Amniotic stem cell (primary cell): ENCODE measurements around the gene CPTP.

ENCODE experiments used
- DNase-seq: peaks from one replicate; lab custom pipeline; 2025; lab: John Stamatoyannopoulos, UW

The CPTP gene

DNA sequence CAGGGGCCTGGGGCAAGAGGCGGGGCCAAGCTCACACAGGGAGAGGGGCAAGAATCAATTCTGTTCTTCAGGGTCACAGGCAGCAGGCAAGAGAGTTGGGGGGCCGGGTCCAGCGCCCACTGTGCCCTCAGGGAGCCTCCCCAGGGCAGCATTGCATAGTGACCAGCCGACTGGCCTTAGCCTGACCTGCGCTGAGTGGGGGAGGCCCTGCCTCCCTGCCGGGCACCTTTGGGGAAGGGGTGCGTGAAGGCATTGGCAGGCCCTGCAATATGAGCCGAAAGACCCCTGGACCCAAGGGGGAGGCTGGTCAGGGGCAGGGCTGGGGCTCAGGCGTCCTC, 32.2 kb upstream of the CPTP start:
- DNase-seq = no peak

DNA sequence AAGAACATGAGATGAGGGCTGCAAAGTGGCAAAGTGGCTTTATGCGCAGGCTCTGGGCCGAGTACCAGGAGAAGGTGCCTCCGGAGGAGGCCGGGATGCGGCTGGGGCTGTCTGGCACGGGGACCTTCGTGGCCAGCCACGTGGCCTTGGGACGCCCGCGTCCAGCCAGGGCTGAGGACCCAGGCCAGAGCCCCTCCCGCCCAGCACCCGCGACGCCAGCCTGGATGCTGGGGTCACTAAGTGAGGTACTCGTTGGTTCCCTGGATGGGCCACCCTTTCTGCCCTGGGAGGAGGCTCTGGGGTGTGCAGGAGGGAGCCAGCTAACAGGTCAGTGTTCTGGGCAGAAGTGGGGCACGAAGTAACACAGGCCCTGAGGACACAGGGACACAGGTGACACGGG, 31.8 kb upstream of the CPTP start:
- DNase-seq = no peak

DNA sequence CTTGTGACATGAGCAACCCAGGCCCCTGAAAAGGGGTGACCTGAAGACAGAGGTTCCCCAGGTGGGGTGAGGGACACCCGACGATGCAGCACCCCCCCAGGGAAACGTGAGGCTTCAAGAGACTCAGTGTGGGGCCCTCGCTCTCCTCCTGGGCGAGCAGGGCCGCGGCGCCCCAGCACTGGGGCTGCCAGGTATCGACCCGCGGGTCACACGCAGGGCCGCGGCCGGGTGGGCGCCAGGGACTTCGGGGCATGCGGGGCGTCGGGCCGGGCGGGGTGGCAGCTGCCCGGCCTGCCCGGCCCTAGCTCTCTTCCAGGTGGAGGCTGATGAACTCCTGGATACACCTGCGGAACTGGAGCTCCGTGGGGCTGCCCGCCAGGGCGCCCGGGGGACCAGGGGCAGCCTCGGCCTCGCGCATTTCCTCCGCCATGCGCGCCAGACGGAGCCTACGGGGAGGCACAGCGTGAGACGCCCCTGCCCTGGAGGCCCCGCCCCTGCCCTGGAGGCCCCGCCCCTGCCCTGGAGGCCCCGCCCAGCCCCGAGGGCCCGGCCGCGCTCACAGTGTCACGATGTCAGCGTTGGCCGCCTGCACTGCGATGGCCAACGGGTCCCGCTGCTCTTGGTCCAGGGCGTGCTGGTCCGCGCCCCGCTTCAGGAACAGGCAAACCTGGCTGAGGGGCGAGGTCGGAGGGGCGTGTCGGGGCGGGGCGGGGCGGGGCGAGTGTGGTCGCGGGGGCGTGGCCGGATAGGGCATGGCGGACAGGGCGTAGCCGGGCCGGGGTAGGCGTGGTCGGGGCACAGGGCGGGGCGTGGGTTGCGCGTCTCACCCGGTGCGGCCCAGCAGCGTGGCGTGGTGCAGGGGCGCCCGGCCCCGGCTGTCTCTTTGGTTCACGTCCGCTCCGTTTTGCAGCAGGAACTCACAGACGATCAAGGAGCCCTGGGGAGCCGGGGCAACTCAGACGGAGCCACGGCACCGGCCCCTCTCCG, 31.0 kb upstream of the CPTP start:
- no peak for DNase-seq

DNA sequence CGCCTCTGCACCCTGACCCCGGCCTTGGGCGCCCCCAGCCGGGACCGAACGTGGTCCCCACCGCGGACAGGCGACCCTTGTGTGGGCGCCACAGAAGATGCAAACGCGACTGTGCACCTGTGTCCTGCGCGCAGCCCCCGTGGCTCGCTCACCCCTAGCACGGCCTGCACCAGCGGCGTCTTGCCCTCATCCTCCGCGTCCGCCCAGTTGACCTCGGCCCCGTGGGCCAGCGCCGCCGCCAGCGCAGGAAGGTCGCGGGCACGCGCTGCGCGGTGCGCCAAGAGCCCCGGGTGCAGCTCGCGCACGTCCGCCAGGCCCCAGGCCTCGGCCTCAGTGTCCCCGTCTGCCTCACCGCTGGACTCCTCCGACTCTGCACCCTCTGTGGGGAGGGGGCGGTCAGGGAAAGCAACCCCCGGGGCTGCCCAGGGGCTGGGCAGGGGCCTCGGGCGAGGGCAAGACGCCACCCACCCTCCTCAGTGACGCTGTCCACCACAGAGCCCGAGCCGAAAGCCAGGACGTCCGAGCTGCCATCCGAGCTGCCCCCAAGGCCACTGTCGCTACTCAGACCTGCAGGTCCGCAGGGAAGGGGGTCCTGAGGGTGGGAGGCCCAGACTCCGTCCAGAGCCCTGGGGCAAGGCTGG, 30.2 kb upstream of the CPTP start:
- DNase-seq = no peak

DNA sequence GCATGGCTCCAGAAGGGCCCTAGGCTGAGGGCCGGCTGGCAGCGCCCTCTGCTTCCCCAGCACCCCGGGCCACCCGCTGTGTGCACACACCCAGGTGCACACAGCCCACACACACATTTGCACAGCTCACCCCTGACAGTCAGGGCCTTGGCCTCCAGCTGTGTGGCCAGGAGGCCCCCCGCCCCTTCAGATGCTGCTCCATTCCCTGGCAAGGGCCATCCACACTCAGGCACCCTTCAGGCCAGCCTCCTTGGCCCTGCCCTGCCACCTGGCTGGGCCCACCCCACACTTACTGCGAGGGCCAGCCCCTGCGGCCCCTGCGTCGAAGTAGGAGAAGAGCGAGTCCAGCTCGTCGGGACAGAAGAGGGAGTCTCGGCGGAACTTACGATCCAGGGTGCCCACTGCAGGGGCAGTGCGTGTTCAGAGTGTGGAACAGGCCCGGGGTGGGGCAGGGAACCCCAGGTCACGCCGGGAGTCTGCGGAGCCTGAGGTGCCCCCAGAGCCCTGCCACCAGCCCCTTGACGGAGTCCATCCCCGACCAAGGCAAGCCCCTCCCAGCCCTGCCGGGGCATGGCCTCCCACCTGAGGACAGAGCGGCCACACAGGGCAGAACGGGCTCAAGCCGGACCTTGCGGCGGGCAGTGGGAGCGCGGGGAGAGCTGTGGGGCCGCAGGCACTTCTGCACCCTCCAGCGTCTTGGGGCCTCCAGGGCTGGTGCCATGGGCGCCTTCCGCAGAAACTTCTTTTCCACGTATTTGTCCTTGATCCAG, 29.3 kb upstream of the CPTP start:
- no peak for DNase-seq

DNA sequence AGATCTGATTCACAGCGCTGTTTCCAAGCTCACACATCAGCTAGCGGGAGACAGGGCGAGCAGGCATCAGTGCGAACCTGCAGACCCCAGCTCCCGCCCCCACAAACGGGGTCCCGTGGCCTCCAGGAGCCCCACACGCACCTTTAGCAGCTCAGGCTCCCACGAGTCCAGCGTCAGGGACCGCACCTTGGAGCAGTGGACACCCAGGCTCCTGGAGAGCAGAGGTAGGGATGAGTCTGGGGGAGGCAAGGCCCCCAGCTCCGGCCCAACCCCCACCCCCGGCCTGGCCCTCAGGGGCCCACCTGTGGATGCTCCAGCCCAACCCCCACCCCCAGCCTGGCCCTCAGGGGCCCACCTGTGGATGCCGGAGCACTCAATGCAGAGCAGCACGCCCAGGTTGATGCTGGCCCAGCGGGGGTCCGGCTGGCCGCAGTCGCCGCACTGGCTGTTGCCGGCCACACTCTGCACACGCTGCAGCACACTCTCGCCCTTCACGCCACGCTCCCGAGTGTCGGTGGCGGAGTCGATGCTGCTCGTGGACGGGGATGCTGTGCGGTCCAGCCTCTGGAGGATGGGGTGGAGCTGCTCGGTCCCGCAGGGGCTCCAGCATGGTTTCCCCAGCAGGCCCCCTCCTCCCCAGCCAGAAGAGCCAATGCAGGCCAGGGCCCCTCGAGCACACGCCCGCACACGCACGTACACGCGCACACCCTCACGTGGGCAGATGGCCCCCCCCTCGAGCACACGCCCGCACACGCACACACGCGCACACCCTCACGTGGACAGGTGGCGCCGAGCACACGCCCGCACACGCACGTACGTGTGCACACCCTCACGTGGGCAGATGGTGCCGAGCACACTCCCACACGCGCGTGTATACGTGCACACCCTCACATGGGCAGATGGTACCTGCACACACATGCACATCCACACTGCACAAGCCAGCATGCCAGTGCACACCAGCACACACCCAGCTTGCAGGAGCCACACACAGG, 28.2 kb upstream of the CPTP start:
- DNase-seq = no peak

DNA sequence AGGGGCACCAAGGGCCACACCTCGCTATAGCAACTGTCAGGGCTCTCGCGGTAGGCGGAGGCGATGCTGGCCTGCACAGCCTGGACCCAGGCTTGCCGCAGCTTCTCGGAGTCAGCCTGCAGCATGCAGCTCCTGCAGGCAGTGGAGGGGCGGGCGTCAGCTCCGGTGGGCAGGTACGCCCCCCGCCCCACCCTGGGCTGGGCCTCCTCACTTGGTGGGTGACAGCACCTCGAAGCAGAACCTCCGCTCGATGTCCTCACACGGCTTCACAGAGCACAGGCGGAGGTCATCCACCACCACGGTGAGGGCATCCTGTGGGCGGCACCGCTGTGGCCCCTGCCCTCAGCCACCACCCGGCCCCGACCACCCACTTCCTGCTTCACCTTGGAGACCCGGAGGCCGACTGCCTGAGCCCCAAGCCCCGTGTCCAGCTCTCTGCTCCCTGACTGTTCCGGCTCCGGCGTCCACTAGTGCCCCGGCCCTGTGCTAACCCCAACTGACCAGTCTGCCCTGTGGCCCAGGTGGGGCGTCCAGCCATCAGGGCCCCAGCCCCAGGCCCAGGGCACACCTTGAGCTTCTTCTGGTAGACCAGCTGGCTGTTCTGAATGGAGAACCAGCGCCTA, 26.7 kb upstream of the CPTP start:
- DNase-seq = no peak

DNA sequence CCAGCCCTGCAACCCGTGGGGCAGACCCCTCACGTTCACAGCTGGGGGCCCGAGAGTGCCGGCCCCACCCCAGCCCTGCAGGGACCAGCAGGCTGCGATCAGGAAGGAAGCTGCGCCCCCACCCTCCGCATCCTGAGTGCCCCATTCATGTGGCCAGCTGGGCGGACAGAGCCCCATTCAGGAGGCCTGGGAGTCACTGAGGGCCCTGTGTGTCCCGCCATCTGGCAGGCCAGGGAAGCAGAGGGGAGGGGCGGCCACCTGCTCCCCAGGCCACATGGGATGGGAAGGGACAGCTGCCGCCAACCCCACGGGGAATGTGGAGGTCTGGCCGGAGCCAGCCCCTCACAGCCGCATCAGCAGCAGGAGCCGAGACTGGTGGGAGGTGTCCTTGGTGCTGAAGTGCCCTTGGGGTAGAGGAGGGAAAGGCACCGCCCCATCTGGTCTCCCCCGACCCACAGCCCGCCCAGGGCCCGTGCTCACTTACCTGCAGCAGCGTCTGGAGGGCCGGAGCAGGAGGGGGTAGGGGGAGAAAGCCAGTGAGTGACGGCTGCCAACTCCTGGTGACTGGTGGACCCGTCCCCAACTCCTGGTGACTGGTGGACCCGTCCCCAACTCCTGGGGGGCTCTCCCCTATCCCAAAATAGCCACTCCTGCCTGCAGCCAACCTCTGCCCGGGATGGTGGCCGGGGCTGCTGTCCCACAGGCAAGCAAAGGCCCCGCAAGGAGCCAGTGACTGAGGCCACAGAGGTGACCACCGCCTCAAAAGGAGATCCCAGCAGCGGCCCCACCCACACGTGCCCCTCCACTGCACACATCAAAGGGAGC, 25.5 kb upstream of the CPTP start:
- DNase-seq = no peak

DNA sequence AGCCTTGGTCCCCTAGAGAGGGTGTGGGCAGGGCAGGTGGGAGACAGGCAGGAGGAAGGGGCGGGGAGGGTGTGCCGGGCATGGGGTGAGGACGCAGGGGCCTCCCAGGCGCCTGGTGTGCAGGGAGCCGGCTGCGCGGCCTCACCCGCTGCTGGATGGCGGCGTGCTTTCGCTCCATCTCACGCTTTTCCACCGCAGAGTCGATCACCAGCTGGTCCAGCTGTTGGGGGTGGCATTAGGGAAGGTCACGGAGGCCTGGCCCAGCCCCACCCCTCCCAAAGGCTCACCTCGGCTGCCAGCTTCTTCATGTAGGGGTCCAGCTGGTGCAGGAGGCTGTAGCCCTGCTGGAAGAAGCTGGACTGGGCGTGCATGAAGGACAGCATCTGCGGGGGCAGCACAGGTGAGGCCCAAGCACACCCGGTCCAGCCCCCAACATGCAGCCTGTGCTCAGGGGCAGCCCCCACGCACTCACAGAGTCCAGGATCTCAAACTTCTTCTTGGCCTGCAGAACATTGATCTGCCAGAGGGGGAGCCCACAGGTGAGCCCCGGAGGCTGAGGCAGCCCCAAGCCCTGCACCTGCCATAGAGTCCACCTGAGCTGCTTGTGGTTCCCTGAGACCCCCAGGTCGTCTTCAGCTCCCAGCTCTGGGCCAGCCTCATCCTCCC, 24.8 kb upstream of the CPTP start:
- no peak for DNase-seq

DNA sequence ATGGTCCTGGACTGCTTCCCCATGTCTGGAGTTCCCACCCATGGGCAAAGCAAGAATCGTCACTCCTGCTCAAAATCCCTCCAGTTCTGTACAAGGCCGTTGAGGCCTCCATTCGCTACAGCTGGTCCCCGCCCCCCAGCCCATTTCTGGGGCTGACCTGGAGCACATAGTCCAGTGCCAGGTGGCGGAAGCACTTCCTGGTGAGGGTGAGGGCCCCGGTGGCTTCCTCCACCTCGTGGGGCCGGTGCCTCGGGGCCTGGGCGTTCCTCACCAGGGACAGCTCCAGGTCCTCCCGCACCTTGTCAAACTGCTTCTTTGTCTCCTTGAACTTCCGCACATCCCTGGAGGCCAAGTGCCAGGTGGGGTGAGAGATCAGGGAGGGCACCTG, 24.3 kb upstream of the CPTP start:
- DNase-seq = no peak

DNA sequence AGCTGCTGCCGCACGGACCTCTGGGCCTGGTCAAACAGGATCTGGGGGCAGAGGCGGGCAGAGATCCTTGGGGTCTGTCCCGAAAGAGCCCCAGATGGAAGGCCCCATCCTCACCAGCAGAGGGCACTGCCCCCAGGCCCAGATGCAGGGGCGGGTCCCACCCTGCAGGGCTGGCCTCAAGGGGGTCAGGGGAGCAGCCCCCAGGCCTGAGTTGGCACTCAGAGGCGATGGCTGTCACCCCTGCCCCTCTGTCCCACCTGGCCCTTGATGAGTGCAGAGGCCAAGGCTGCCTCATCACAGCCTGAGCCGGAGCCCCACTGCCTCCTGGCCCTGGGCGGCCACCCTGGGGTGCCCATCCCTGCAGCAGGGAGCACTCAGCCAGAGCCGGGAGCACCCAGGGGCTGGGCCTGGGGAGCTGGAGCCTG, 22.6 kb upstream of the CPTP start:
- DNase-seq = no peak

DNA sequence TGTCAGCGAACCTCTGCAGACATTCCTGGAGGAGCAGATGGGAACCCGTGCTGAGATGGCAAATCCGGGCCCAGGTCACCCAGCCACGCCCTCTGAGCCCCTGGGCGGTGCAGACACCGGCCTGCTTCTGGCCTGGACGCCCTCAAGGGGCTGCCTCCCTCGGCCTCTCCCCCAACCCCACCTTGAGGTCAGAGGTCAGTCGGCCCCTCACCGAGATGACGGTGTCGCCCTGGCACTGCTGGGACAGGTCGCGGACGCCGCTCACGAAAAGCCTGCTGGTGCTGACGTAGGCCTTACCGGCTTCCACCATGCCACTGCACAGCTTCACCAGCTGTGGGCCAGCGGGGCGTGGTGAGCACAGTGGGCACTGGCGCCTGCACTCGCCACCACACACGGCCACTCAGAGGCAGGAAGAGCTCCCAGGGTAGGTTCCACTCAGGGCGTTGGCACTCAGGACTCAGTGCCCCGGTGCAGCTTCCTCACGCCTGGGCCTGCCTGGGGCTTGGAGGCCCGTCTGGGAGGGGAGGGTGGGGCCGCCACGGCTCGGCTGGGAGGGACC, 21.6 kb upstream of the CPTP start:
- DNase-seq = no peak

DNA sequence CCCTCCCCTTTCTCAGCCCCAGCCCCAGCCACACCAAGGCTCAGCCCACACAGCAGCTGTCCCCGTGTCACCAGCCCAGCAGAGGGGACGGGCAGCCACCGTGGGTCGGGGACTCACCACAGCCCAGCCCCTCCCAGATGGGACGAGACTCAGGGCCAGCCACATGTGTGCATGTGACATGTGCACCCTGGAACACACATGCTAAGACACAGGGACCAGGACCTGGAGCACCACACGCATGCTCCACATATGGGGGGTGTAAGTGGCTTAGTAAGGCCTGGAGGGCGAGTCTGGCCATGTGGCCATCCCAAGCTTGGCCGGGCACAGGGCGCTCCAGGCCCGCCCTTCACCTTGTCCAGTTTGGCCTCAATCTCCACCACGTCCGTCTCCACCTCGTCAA, 20.9 kb upstream of the CPTP start:
- no peak for DNase-seq

DNA sequence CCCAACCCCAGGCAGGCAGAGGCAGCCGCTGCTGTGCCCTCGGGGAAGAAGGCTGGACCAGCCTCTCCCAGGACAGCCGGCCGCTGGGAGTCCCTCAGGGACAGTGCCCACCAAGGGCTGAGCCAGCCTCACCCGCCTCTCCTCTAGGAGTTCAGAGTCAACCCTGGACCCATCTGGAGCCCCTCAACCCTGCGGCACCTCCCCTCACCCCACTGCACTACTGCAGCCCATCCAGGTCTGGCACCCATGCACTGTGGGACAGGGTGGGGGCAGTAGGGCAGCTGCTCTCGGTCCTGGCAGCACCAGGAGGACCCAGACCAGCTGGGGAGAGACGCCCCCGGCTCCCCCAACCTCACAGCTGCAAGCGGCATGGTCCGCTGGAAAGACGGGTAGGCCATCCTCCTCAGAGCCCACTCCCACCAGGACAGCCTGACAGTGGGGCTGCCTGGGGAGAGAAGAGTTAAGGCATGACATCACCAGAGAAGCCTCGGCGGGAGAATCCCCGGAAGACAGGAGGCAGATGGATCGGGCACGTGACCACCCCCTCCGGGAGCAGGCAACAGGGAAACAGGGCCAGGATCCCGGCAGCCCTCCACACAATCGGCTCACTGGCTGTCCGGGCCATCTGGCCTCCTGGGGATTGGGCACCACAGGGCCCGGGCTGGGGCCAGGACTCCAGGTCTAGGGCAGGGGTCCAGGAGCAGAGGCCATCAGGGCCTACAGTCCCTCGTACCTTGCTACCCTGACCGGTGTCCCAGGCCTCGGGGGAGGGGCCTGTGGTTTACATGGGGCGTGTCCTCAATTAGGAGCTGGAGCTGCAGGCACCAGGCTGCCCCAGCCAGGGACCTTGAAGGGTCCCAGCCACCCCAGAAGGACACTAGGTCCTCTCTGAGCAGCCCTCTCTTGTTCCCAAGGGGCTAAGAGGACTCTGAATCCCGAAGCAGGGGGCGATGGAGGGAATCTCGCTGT, 20.0 kb upstream of the CPTP start:
- no peak for DNase-seq

DNA sequence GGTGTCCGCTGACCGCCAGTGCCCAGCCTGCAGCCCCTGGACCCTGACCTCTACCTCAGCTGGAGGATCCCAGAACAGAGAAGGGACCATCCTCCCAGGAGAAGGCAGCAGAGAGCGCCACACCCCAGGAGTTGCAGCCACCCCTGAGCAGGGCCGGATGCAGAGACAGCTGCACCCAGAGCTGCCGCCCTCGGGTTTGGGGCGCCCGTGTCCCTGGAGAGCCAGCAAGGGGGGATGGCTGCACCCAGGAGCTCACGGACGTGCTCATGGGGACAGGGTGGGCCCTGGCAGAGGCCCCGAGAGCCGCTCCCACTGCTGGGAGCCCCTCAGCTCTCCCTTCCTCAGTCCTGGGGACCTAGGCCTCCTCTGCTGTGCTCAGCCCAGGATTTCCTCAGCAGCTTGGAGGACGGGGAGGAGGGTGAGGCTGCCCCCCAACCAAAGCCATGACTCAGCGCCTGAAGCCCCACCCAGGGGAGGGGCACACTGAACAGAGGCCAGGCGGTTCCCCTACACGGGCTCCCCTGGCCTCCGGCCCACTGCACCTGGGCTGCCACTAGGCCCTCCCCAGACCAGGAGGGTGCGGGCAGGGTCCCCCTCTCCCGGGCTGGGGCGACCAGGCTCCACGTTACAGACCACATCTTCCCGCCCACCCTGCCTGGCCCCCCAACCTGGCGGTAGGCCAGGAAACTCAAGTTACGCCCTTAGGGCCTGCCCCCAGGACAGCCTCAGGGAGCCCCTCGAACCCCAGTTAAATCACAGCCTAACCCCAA, 19.1 kb upstream of the CPTP start:
- no peak for DNase-seq

DNA sequence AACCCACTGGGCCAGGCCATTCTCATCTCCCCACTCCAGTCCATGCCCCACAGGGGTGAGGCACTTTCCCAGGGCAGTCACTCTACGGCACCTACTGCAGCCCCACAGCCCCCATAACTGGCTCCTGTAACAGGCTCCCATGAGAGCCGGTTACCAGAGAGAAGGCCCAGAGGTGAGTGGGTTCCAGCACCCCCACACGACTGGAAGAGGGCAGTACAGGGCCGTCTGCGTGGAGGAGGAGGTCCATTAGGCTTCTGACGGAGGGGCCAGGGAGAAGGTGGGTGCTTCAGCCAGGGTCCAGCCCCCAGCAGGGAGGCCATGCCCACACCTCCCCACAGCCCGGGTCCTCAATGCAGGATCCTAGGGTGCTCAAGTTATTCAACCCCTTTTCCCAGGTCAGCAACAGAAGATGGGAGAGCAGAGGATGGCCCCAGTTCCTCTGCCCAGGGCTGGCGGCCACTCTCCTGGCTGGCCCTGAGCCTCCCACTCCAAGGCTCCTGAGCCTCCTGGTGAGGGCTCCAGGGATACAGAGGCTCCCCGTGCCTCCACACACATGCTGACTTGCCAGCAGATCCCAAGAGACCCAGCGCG, 18.4 kb upstream of the CPTP start:
- no peak for DNase-seq

DNA sequence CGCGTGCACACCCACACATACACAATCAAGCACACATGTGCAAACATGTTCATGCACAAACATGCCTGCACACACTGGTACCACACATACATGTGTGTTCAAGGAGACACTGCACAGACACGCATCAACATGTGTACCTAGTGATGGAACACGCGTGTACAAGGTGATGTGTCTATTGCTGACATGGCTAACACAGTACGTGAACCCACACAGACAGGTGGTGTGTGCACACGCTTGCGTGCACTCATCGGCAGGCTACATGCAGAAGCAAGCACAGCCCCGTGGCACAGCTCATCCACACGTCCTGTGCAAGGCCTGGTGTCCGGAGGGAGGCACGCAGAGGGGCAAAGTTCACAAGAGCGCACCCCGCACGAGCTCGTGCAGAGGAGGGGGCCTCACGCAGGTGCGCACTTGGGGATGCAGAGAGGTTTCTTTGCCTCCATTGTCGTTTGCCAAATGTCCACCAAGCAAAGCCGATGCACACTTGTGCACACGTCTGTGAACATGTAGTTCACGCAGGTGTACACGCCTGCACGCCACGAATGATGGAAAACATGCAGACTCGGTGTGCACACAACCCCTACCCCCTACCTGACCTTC, 17.8 kb upstream of the CPTP start:
- no peak for DNase-seq
